ENCODE results near the gene TEF.
"Not testable (repeated sequence)": the region's sequence is repeated elsewhere in the genome, so short reads cannot be mapped to it uniquely, and the experiment has no call there.

Gene TEF

GRCh38 chr22:41429951-41430332 lies 48.2 kb downstream of the TEF start:
- no peak for DNase-seq

- no peak for DNase-seq
These were observed 49.9 kb downstream of the TEF start for GRCh38 chr22:41431656-41432055.

GRCh38 chr22:41433480-41433879 lies 51.7 kb downstream of the TEF start:
- DNase-seq, result not testable (repeated sequence)

GRCh38 chr22:41434361-41435003 lies 52.7 kb downstream of the TEF start:
- peak in 1 of 2 experiments; percentile 27 for DNase-seq

GRCh38 chr22:41435560-41435959 lies 53.8 kb downstream of the TEF start:
- DNase-seq, result no peak

GRCh38 chr22:41436322-41437113 lies 54.8 kb downstream of the TEF start:
- no peak for DNase-seq

GRCh38 chr22:41437198-41437597 lies 55.5 kb downstream of the TEF start:
- no peak for DNase-seq

- DNase-seq, result not testable (repeated sequence)
These were observed 58.8 kb downstream of the TEF start for GRCh38 chr22:41440511-41440910.

GRCh38 chr22:41442240-41442792 lies 60.6 kb downstream of the TEF start:
- DNase-seq, result peak; percentile 63 to 89

GRCh38 chr22:41444360-41445128 lies 62.8 kb downstream of the TEF start:
- DNase-seq, result peak; percentile 93 to 98

- DNase-seq, result peak; percentile 72 to 83
These were observed 63.7 kb downstream of the TEF start for GRCh38 chr22:41445129-41446056.

GRCh38 chr22:41446057-41446501 lies 64.3 kb downstream of the TEF start:
- peak in 1 of 2 experiments; percentile 51 for DNase-seq

- peak; percentile 85 to 95 for DNase-seq
These were observed 65.1 kb downstream of the TEF start, which contains the start of gene TOB2 for GRCh38 chr22:41446639-41447434. Gene TOB2, minus strand, starts transcription at chr22:41446801. Its CDS starts 9,456 bp downstream, at chr22:41437345.

- peak; percentile 57 to 81 for DNase-seq
These were observed 65.9 kb downstream of the TEF start for GRCh38 chr22:41447435-41448188.

- DNase-seq, result peak; percentile 100
These were observed 66.6 kb downstream of the TEF start for GRCh38 chr22:41448189-41448808.
